Raji (cell line): ENCODE results near the gene STRN.

Source experiments
- POLR2A ChIP-seq: IDR thresholded peaks from 2 replicates; pipeline ENCODE4 v1.6.1; 2011; ENCODE audit warnings: low read depth, low read length, control low read depth; ENCODE audit not compliant: insufficient read depth

Gene STRN

DNA sequence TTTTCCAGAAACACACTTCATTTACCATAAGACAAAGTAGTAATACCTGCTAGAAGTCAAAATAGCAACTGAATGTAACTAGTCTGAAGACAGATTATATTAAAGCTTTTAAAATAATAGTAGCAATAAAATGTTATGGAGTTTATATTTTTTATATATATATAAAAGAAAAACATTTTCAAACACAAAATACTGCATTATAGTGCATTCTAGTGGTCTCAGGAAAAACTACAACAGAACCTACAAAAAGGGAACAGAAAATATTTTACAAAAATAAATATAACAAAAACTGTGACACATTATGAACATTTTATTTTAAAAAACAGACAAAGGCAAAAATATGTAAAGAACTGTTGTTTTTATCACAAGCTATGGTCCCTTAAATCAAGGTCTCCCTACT lies 48.0 kb downstream of the STRN start:
- no peak for TF ChIP-seq POLR2A

DNA sequence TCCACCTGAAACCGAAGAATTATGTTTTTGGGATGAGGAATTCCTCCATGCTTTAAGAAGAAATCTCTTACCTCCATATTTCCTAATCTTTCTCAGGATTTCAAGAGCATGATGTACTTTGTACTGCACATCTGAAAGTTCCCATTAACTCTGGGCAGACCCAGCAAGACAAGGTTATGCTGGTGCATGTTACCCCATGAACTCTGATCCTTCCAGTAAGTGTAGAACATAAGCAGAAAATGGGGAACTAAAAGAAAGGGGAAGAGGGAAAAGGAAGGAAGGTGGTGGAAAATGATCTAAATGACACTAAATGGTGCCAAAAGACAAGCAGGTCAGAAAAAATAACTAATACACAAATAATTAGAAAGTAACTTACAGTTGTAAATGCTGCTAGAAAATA lies 50.7 kb downstream of the STRN start:
- TF ChIP-seq POLR2A = no peak

DNA sequence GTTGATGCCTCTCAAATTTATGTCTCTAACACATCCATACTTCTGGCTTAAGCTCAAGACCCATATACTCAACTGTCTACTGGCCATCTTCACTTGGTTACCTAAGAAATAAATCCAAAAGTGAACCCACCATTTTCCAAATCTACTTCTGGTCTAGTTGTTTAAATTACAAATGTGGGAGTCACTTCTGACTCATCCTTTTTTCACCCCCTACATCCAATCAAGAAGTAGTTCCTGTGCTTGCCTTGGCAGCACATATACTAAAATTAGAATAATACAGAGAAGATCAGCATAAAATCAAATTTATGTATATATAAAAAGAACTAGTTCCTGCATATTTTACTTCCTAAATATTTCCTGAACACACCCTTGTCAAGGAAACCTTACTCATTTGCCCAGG lies 53.6 kb downstream of the STRN start:
- TF ChIP-seq POLR2A = no peak

DNA sequence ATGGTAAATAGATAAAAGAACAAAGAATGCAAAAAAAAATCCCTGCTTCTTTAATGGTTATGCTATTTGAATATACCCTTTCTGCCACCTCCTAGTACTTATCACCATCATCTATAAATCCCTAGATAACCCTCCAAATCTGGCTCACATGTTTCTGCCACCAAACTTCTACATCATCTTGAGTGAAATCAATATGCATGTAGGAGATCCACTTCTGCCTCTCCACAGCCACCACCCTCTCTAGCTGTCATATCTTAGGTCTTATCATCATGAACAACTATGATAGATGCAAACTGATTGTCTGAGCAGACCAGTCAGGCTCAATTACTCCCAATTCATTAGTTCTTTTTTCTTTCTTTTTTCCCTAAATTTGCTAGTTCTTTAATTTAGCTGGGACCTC lies 55.3 kb downstream of the STRN start:
- TF ChIP-seq POLR2A = no peak

DNA sequence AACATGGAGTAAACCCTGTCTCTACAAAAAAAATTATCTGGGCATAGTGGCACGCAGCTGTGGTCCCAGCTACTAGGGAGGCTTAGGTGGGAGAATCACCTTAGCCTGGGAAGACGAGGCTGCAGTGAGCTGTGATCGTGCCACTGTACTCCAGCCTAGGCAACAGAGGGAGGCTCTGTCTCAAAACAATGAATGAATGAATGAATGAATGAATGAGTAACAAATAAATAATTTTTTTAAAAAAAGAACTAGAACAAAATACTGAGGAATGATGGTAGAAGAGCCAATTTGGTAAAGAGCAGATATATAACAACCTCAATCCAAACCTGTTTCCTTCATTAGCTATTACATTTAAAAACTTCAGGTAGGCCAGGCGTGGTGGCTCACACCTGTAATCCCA lies 60.1 kb downstream of the STRN start:
- no peak for TF ChIP-seq POLR2A

DNA sequence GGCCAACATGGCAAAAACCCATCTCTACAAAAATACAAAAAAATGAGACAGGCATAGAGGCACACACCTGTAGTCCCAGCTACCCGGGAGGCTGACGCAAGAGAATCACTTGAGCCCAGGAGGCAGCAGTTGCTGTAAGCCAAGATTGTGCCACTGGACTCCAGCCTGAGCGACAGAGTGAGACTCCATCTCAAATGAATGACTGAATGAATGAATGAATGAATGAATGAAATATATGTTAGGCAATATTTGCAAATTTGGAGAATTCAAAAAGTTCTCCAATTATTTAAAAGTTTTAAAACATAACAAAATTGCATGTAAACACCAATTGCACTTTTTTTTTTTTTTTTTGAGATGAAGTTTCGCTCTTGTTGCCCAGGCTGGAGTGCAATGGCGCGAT lies 61.7 kb downstream of the STRN start:
- no peak for TF ChIP-seq POLR2A

DNA sequence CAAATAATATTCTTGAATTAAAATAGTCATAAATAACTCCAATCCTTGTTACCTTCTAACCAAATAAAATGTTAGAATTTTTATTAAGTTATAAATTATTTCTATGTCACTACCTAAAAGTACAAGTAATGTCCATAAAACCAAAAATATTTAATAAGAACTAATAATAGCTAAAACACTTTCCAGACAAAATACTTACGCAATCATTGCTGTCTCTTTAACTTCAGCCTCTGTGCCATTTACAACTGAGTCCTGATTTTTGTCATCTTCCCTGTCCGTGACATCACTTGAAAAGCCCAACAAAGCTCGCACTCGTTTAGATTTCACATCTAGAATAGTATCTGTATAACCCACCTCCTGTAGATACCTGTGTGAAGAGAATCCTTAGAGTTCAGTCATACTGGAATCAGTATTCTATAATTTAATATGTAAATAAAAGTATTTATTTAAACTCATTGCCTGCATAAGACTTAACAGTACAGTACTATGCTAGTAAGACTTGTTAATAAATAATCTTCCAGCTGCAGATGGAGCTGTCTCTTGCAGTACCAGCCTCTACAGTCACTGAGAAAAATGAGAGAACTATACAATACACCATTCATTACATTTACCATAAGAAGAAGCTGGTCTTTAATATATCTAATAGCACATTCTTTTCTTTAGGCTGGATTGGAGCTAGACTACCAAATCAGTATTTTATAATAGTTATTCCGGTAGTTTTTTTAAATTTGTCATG lies 63.8 kb downstream of the STRN start:
- TF ChIP-seq POLR2A = no peak

DNA sequence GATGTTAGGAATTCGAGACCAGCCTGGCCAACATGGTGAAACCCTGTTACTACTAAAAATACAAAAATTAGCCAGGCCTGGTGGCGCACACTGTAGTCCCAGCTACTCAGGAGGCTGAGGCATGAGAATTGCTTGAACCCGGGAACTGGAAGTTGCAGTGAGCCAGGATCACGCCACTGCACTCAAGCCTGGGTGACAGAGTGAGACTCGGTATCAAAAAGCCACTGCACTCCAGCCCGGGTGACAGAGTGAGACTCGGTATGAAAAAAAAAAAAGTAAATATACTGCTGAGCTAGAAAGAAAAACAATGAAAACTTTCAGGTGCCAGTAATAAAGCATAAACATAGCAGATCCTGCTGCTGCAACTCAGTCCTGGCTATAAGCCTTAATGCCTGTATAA lies 73.5 kb downstream of the STRN start:
- TF ChIP-seq POLR2A = no peak

DNA sequence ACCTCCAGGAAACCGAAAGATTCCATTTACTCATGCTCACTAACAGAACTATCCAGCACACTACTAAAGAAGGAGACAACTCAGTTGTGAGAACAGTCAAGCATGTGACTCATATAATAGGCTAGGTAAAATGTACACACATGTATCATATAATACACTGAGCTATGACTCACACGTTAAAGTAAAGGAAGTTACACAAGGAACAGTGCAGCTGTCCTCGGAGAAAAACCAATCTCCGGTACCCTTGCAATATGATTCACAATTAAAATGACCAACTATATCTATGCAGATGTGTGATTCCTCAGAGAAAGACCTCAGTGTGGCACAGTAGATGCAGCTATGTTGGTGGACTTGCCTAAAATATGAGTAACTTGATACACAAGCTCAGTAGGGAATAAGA lies 76.5 kb downstream of the STRN start:
- TF ChIP-seq POLR2A = no peak

DNA sequence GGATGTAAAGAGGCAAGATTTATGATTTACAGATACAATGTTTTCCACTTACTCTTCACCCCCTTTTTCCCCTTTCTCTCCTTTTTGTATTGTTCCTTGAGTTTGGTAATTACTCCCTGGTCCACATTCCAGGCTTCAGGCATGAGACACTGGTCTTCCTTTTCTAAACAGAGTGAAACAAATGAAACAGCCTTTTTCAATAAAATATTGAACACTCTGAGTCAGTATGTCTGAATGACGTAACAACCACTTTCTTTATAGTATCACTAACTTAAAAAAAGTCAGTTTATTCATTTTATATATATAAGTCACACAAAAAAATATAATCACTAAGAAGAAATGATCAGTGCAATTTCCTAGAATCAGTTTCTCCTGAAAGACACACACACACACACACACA lies 79.7 kb downstream of the STRN start:
- TF ChIP-seq POLR2A = no peak

DNA sequence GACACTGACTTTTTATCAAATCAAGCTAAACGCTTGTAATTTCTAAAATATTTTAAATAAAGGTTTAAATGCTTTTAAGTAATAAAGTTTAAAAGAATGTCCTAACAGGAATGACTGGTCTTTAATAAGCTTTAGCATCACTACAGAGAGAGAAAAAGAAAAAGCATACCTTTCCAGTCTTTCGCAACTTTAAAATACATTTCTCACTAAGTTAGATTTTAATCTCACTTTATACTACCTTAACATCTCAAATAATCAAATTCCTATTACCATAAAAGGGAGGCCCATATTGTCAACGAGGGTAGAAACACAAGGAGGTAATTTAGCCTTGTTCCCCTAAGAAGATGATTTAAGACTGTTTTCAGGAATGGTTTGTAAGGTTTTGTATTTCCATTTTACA lies 80.7 kb downstream of the STRN start:
- TF ChIP-seq POLR2A = no peak

DNA sequence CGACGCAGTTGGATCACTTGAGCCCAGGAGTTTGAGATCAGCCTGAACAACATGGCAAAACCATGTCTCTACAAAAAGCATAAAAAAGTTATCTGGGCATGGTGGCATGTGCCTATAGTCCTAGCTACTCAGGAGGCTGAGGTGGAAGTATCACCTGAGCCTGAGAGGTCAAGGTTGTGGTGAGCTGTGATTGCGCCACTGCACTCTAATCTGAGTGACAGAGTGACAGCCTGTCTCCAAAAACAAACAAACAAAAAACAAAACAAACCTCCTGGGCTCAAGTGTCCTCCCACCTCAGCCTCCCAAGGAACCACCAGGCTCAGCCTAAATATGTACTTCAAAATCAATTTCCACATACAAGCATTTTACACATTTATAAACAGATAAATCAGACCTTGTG lies 83.8 kb downstream of the STRN start:
- TF ChIP-seq POLR2A = no peak

DNA sequence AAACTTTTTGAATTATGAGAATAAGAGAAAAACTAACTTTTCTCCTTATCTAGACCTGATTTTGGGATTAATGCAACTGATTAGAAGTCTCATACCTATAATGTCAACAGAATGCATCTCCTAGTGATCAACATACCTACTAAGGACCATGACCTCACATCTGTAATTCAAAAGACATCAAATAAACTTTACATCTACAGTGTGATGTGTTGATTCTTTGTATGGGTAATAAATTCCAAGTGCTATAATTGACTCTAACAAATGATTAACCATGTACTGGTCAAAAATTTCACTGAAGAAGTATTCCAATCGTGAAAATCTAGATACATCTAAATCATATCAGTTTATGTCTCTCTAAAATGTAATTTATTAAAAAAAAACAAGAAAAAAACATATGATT lies 84.5 kb downstream of the STRN start:
- no peak for TF ChIP-seq POLR2A

DNA sequence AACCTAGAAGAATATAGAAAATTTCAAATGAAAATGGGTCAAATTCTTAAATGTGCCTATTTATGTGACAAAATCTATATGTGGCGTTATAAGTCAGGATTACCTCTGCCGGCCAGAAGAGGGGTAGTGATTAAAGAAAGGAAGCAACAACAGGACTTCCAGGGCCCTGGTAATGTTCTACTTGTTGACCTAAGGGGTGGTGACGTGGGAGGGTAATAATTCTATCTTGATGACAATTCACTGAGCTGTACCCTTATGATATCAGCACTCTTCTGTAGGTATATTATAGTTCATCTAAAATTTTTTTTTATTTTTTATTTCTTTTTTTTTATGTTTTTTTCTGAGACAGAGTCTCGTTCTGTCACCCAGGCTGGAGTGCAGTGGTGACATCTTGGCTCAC lies 87.9 kb downstream of the STRN start:
- TF ChIP-seq POLR2A = no peak

DNA sequence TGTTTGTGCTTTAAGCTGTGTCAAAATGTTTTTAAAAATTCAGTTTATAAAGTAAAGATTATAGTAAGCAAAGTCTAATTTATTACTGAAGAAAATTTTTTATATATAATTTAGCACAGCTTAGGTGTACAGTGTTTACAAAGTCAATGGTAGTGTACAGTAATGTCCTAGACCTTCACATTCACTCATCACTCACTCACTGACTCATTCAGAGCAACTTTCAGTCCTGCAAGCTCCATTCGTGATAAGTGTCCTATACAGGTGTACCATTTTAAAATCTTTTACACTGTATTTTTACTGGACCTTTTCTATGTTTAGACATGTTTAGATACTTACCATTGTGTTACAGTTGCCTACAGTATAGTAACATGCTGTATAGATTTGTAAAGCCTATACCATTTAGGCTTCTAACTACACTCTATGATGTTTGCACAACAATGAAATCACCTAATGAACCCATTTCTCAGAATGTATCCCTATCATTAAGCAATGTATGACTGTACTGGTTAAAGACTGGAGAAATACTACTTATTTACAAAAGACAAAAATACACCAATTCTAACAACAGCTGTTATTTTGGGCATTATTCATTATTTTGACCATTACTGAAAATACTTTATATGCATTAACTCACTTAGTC lies 95.1 kb downstream of the STRN start:
- no peak for TF ChIP-seq POLR2A

DNA sequence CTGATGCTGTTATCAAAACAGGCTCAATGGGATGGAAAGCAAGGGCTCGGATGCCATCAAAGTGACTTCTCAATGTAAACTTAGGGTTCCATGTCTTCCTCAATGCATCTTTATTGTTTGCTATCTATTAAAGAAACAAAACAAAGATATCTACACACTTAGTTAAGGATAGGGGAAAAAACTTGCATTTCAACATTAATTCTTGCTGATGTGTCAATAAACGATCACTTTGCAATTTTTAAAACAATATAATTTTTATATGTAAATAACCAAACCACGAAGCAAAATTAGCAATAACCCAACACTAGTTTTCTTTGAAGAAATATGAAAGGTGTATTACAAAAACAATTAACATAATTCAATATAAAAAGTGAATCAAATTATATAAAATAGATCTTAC lies 96.7 kb downstream of the STRN start:
- TF ChIP-seq POLR2A = no peak

DNA sequence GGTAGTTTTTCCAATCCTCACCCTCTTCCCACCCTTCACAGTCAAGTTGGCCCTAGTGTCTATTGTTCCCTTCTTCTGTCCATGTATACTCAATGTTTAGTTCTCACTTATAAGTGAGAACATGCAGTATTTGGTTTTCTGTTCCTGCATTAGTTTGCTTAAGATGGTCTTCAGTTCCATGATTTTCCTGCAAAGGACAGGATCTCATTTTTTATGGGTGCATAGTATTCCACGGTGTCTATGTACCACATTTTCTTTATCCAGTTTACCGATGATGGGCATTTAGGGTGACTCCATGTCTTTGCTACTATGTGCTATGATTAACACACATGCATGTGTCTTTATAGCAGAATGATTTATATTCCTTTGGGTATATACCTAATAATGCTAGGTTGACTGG lies 104.4 kb downstream of the STRN start:
- TF ChIP-seq POLR2A = no peak

DNA sequence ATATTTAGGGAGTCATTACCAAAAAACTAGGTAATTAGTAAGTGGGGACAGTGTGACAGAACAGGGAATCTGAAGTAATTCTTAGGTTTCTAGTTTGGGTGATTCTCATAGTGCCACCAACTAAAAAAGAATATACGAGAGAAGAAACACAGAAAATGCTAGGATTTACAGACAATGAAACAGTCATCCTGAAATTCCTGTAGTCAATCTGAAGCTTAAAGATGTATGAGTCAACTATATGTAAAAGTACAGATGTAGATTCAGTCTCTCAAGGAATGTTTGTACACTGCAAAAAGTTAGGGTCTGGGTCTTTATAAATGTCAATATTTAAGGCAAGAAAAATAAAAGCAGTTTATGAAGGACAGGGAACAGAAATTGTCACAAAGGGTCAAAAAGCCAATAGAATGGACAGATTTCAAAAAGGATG lies 107.0 kb downstream of the STRN start:
- no peak for TF ChIP-seq POLR2A
